ENCODE results near the gene TSPAN6.

Gene TSPAN6

GRCh38 chrX:100587861-100588260 is 48.7 kb downstream of the TSPAN6 start:
- no peak for DNase-seq

GRCh38 chrX:100586747-100587146 is 49.9 kb downstream of the TSPAN6 start:
- no peak for DNase-seq

GRCh38 chrX:100584611-100585010 is 52.0 kb downstream of the TSPAN6 start, which contains the start of gene TNMD:
TSS of gene TNMD (plus strand) at chrX:100584936. CDS start at chrX:100585019, 83 bp downstream.
- no peak for DNase-seq

All from right kidney (tissue), 1 donor.